CD4-positive, alpha-beta T cell (primary cell): ENCODE results near the gene TOGARAM2. TPM values are rescaled to one million over a fixed set of nuclear protein-coding genes. Genes with fewer than 3 reads are reported as not detected.

ENCODE experiments used
- ATAC-seq: fragments of 200-7000 bp; cut with Tn5 transposase; one replicate; pipeline ENCODE4 v1.10.0; 2022; ENCODE audit warnings: mild to moderate bottlenecking; ENCODE audit not compliant: poor library complexity
- CTCF ChIA-PET: fragments of 350-600 bp; sonication (Branson Sonifier 250); formaldehyde crosslinking; loops from one replicate; lab custom pipeline; 2021; ENCODE audit warnings: antibody characterized with exemption, inconsistent platforms; lab: Charles Lee
- POLR2A ChIA-PET: fragments of 350-600 bp; sonication (Branson Sonifier 250); formaldehyde crosslinking; loops from one replicate; lab custom pipeline; 2021; ENCODE audit warnings: antibody characterized with exemption, inconsistent platforms; lab: Charles Lee
- DNase-seq, 14 experiments: peaks; one replicate each; pipeline ENCODE4 v3.0.0-alpha.2; 2013 to 2020; ENCODE audit warnings: mixed read lengths in 2 of 14
- H3K27ac ChIP-seq, 2 donors: one replicate each; pipeline versions ENCODE4 v1.5.1 to v1.7.0; 2013; ENCODE audit warnings: low read length in 2 of 2, low read depth in 1 of 2, mild to moderate bottlenecking in 1 of 2
- H3K27me3 ChIP-seq, 2 experiments: 1 replicate in 1 of 2; 2 replicates in 1 of 2; pipeline versions ENCODE4 v1.6.1 to v1.7.0; 2013; ENCODE audit warnings: low read length in 2 of 2, control low read depth in 1 of 2, mild to moderate bottlenecking in 1 of 2, moderate library complexity in 1 of 2; ENCODE audit not compliant: insufficient read depth in 2 of 2, control insufficient read depth in 1 of 2
- H3K36me3 ChIP-seq: one replicate; pipeline ENCODE4 v1.6.1; 2013; ENCODE audit warnings: low read length, control low read depth; ENCODE audit not compliant: insufficient read depth
- H3K4me1 ChIP-seq: one replicate; pipeline ENCODE4 v1.6.1; 2013; ENCODE audit warnings: low read length, control low read depth; ENCODE audit not compliant: insufficient read depth
- H3K4me3 ChIP-seq: one replicate; pipeline ENCODE4 v1.5.1; 2013; ENCODE audit warnings: mild to moderate bottlenecking, low read length, moderate library complexity
- H3K9me3 ChIP-seq, 2 experiments: 1 replicate in 1 of 2; 2 replicates in 1 of 2; pipeline versions ENCODE4 v1.6.1 to v1.7.0; 2013; ENCODE audit warnings: low read length in 2 of 2, mild to moderate bottlenecking in 2 of 2, control low read depth in 1 of 2, moderate library complexity in 1 of 2; ENCODE audit not compliant: control insufficient read depth in 1 of 2, insufficient read depth in 1 of 2
- H3K27ac Mint-ChIP-seq: one replicate; pipeline ENCODE4 v1.8.0; 2020; ENCODE audit warnings: mixed read lengths
- H3K27me3 Mint-ChIP-seq: one replicate; pipeline ENCODE4 v1.8.0; 2021; ENCODE audit warnings: mixed read lengths
- H3K36me3 Mint-ChIP-seq: one replicate; pipeline ENCODE4 v1.8.0; 2021; ENCODE audit warnings: low read depth, mixed read lengths
- H3K4me1 Mint-ChIP-seq: one replicate; pipeline ENCODE4 v1.8.0; 2021; ENCODE audit warnings: low read depth, mixed read lengths
- H3K4me3 Mint-ChIP-seq: one replicate; pipeline ENCODE4 v1.8.0; 2020; ENCODE audit warnings: mild to moderate bottlenecking, mixed read lengths
- H3K9me3 Mint-ChIP-seq: one replicate; pipeline ENCODE4 v1.8.0; 2020; ENCODE audit warnings: mixed read lengths
- CTCF ChIP-seq: fragments of 200-600 bp; IDR thresholded peaks from one replicate; pipeline ENCODE4 v1.8.0; 2022; ENCODE audit warnings: antibody characterized with exemption, mild to moderate bottlenecking
- intact Hi-C, 2 experiments: fragments of 100-400 bp; cut with DNase I in 1 of 2; cut with micrococcal nuclease in 1 of 2; formaldehyde crosslinking; loops; one replicate each; pipeline versions ENCODE4 v1.15.1 to v1.9.0; 2023 to 2025; cut with DNase I, micrococcal nuclease
- total RNA-seq, 174 experiments: library from RNA in 2 of 174; stranded (reverse) in 2 of 174; gene quantifications; one replicate each; pipeline ENCODE4 v1.2.3 and lab custom pipeline; 2021 to 2026

The TOGARAM2 gene
- total RNA-seq, 2 experiments from 2014 or later = 2.0 to 2.3 TPM

GRCh38 chr2:29006980-29007301, 25.8 kb downstream of the TOGARAM2 start:
- no peak for ATAC-seq
- no peak overlapping the region for H3K27ac Mint-ChIP-seq
- no peak overlapping the region for H3K4me3 Mint-ChIP-seq
- no peaks in the 10 kb centered on the region for H3K9me3 ChIP-seq
- no peak for DNase-seq
- H3K9me3 Mint-ChIP-seq = no peaks in the 10 kb centered on the region
- no peaks in the 10 kb centered on the region for H3K27me3 Mint-ChIP-seq
- ChIA-PET CTCF (no interaction called here), POLR2A (no interaction called here)
- H3K27me3 ChIP-seq = no peaks in the 10 kb centered on the region
- peaks cover 53% of the 10 kb centered on the region for H3K4me1 ChIP-seq
- no peak overlapping the region for H3K4me3 ChIP-seq
- H3K36me3 Mint-ChIP-seq = no peaks in the 10 kb centered on the region
- H3K36me3 ChIP-seq = no peaks in the 10 kb centered on the region
- TF ChIP-seq CTCF = no peak
- peaks cover 40% of the 10 kb centered on the region for H3K4me1 Mint-ChIP-seq
- H3K27ac ChIP-seq = no peak overlapping the region
- intact Hi-C loops = no loop called here

DNA sequence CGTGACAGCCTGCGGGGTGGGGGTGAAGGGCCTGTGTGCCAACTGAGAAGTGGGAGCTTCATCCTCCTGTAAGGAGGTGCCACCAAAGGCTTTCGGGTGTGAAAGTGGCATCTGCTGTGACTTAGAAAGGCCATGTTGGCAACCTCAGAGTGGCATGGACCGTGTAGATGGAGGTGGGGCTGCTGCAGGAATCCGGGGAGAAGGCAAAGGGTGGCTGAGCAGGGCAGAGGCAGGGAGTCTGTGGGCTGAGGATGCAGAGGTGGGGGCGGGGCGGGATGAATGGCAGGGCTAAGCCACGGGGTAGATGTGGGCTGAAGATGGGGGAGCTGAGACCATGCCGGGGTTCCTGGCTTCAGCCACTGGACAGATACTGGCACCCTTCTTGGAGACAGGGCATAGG, 28.2 kb downstream of the TOGARAM2 start:
- H3K27me3 ChIP-seq = no peaks in the 10 kb centered on the region
- H3K27ac ChIP-seq = peak overlapping the region; percentile 81 to 93
- peaks cover 62% of the 10 kb centered on the region for H3K4me1 ChIP-seq
- TF ChIP-seq CTCF = no peak
- no peaks in the 10 kb centered on the region for H3K27me3 Mint-ChIP-seq
- intact Hi-C loops = no loop called here
- POLR2A ChIA-PET = interaction anchor here (0.6 to 4.8 kb wide), 3 partner anchors 9 to 109 kb away, joined by 3 to 80 read pairs (median 68); no protein-coding TSS in a partner anchor
- H3K9me3 Mint-ChIP-seq = no peaks in the 10 kb centered on the region
- DNase-seq = no peak
- no peaks in the 10 kb centered on the region for H3K9me3 ChIP-seq
- H3K4me3 ChIP-seq = no peak overlapping the region
- peaks cover 58% of the 10 kb centered on the region for H3K4me1 Mint-ChIP-seq
- no peaks in the 10 kb centered on the region for H3K36me3 Mint-ChIP-seq
- CTCF ChIA-PET = no interaction called here
- peak overlapping the region; percentile 6 for H3K4me3 Mint-ChIP-seq
- ATAC-seq = no peak
- no peaks in the 10 kb centered on the region for H3K36me3 ChIP-seq
- H3K27ac Mint-ChIP-seq = peak overlapping the region; percentile 99

DNA sequence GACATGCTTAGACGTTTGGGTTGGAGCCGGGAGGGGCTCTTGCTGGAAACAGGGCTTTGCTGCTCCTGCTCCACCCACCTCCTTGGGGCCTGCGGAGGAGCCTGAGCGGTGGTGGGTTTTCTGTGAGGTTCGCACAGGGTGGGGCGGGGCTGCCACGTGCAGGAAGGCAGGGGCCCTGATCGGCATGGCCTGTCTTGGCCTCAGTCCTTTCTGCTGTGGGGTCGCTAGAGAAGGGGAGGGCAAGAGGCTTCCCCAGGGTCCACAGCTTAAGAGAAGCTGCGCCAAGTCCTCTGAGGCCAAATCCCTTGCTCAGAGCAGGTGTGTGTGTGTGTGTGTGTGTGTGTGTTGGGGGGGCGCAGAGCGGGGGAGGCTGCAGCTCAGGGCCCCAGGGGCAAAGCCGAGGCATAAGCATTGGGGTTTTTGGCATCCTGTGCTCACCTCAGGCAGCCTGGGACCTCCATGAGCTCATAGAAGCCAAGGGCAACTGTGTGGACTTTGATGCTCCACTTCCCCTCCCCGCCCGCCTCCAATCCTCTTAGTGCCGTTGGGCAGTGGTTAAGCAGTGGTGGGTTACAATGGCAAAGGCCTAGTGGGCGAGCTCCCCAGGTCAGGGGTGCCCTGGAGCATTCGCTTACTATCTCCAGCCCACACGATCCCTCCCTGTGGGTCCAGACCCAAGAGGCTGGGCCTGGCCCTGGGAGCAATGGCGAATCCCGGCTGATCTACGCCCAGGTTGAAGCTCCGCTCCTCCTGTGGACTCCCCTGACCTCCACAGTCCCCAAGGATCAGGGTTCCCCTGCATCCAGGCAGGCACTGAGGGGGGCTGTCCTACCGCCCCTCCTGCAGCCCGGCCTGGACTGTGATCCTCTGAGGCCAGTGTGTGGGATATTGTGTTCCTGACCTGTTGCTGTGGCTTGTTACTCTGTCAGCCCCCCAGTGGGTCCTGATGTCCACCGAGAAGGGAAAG, 28.9 kb downstream of the TOGARAM2 start:
- Histone ChIP-seq H3K9me3 (no peaks in the 10 kb centered on the region), H3K36me3 (no peaks in the 10 kb centered on the region), H3K27ac (peak overlapping the region; percentile 81 to 93), H3K4me1 (peaks cover 69% of the 10 kb centered on the region), H3K4me3 (no peak overlapping the region), H3K27me3 (no peaks in the 10 kb centered on the region)
- POLR2A ChIA-PET = interaction anchor here (0.5 to 4.8 kb wide), 7 partner anchors 10 to 1168 kb away, joined by 3 to 80 read pairs (median 6); partner anchors contain the start of gene YPEL5
- Mint-ChIP-seq H3K27ac (peak overlapping the region; percentile 99), H3K27me3 (no peaks in the 10 kb centered on the region), H3K9me3 (no peaks in the 10 kb centered on the region), H3K36me3 (no peaks in the 10 kb centered on the region), H3K4me3 (peak overlapping the region; percentile 6), H3K4me1 (peaks cover 65% of the 10 kb centered on the region)
- peak in 4 of 14 experiments; percentile 24 to 46 (median 34) for DNase-seq
- CTCF ChIA-PET = no interaction called here
- no peak for TF ChIP-seq CTCF
- ATAC-seq = no peak
- intact Hi-C loops = loop anchor here (2.0 to 10.0 kb wide), 6 partner anchors 102 to 445 kb away; partner anchors contain the start of genes SPDYA (in 1 of the 2) and WDR43 (in 1 of the 2)
